Uterus (tissue), 4 donors: ENCODE data around the gene TIMP3. TPM values are rescaled to one million over a fixed set of nuclear protein-coding genes. Genes with fewer than 3 reads are reported as not detected.

Source experiments
- DNase-seq, 2 donors: peaks; one replicate each; pipeline ENCODE4 v3.0.0-alpha.2; 2019 to 2020
- H3K27ac ChIP-seq, 2 donors: fragments of 200-600 bp; sonication (generic); 1 replicate in 1 of 2; 2 replicates in 1 of 2; pipeline ENCODE4 v1.5.1; 2016 to 2018
- H3K27me3 ChIP-seq, 2 donors: fragments of 200-600 bp; sonication (generic); one replicate each; pipeline ENCODE4 v1.5.1; 2018 to 2019; ENCODE audit warnings: control low read depth in 1 of 2
- H3K36me3 ChIP-seq, 2 donors: fragments of 200-600 bp; sonication (generic); one replicate each; pipeline ENCODE4 v1.5.1; 2019; ENCODE audit warnings: control low read depth in 1 of 2
- H3K4me1 ChIP-seq, 2 donors: fragments of 200-600 bp; sonication (generic); one replicate each; pipeline ENCODE4 v1.5.1; 2018 to 2019; ENCODE audit warnings: control low read depth in 1 of 2
- H3K4me3 ChIP-seq, 2 donors: fragments of 200-600 bp; sonication (generic); 1 replicate in 1 of 2; 2 replicates in 1 of 2; pipeline ENCODE4 v1.5.1; 2018 to 2019; ENCODE audit warnings: mild to moderate bottlenecking in 1 of 2
- H3K9me3 ChIP-seq, 2 donors: fragments of 200-600 bp; sonication (generic); one replicate each; pipeline ENCODE4 v1.5.1; 2019; ENCODE audit warnings: control low read depth in 1 of 2
- CTCF ChIP-seq, 4 experiments: fragments of 200-600 bp in 2 of 4; fragments of 450-650 bp in 2 of 4; sonication (generic) in 2 of 4; IDR thresholded peaks; one replicate each; pipeline ENCODE4 v1.5.1; 2016 to 2019; ENCODE audit warnings: antibody characterized with exemption in 4 of 4, mild to moderate bottlenecking in 2 of 4, moderate library complexity in 1 of 4
- POLR2A ChIP-seq, 2 donors: fragments of 450-650 bp; IDR thresholded peaks; one replicate each; pipeline ENCODE4 v1.6.1; 2016; ENCODE audit warnings: antibody characterized with exemption in 2 of 2, mild to moderate bottlenecking in 1 of 2, moderate library complexity in 1 of 2
- intact Hi-C: fragments of 100-400 bp; cut with DNase I; formaldehyde crosslinking; loops from one replicate; pipeline ENCODE4 v1.15.1; 2023; ENCODE audit warnings: low total_unique reads
- total RNA-seq, 4 donors: library from RNA; depleted of rRNA in 3 of 4; stranded (reverse); fragments of >200 nt in 3 of 4; gene quantifications; one replicate each; pipeline versions ENCODE4 v1.1.0 to v1.2.4, GENCODE V29; 2014 to 2023
- donor health status: DM: yes; HTN: yes; CAD: no.

The TIMP3 gene
- total RNA-seq, 4 donors from 2014 or later: 192 to 702 (median 423) TPM

DNA sequence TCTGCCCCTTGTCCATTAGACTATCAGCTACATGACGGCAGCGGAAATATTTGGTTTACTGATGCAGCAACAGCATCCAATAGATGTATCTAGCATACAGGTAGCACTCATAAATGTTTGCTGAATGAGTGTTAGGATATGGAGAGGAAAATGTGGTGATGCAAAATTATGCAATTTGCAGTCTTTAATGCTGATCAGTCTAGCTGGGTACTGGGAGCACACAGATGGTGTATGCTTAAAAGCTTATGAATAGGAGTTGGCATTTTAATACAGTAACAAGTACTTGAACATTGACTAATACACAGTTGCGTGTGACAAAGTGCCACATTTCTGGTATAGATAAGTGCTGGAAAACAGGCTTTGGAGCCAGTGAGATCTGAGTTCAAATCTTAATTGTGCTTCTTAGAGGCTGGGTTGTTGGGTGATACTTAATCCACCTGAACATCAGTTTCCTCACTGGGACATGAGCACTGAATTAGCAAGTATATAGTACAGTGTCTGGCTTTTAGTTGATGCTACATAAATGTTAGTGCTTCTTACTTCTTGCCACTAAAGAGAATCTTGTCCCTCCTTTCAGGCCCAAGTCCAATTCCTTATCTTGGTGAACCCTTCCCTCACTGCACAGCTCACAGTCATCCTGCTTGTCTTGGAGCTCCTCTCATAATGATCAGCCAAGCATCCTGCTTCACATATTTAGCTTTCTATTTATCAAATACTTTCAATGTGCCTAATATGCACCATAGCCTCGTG, 99.6 kb downstream of the TIMP3 start:
- DNase-seq: no peak
- Histone ChIP-seq H3K27me3 (no peaks in the 10 kb centered on the region), H3K9me3 (no peaks in the 10 kb centered on the region), H3K4me1 (no peaks in the 10 kb centered on the region), H3K27ac (no peak overlapping the region), H3K4me3 (no peak overlapping the region), H3K36me3 (no peaks in the 10 kb centered on the region)
- no peak for TF ChIP-seq POLR2A (IDR thresholded peaks at IDR 0.05)
- TF ChIP-seq CTCF (IDR thresholded peaks at IDR 0.05): no peak
- intact Hi-C loops: no loop called here

GRCh38 chr22:32901925-32902324, 100.4 kb downstream of the TIMP3 start:
- Histone ChIP-seq H3K27ac (no peak overlapping the region), H3K4me1 (no peaks in the 10 kb centered on the region), H3K27me3 (no peaks in the 10 kb centered on the region), H3K4me3 (no peak overlapping the region), H3K36me3 (no peaks in the 10 kb centered on the region), H3K9me3 (no peaks in the 10 kb centered on the region)
- no peak for DNase-seq
- TF ChIP-seq POLR2A (IDR thresholded peaks at IDR 0.05) (no peak), CTCF (IDR thresholded peaks at IDR 0.05) (no peak)
- intact Hi-C loops: no loop called here

GRCh38 chr22:32903507-32903906, 102.0 kb downstream of the TIMP3 start:
- Histone ChIP-seq H3K4me1 (no peaks in the 10 kb centered on the region), H3K27ac (no peak overlapping the region), H3K27me3 (no peaks in the 10 kb centered on the region), H3K36me3 (no peaks in the 10 kb centered on the region), H3K4me3 (no peak overlapping the region), H3K9me3 (no peaks in the 10 kb centered on the region)
- no peak for TF ChIP-seq POLR2A (IDR thresholded peaks at IDR 0.05)
- no peak for TF ChIP-seq CTCF (IDR thresholded peaks at IDR 0.05)
- no peak for DNase-seq
- intact Hi-C loops: no loop called here

- Histone ChIP-seq H3K4me1 (no peaks in the 10 kb centered on the region), H3K27me3 (no peaks in the 10 kb centered on the region), H3K9me3 (no peaks in the 10 kb centered on the region), H3K36me3 (no peaks in the 10 kb centered on the region), H3K4me3 (no peak overlapping the region), H3K27ac (no peak overlapping the region)
- TF ChIP-seq CTCF (IDR thresholded peaks at IDR 0.05) (no peak), POLR2A (IDR thresholded peaks at IDR 0.05) (no peak)
- intact Hi-C loops: no loop called here
- DNase-seq: peak; percentile 52 to 69
Observed at GRCh38 chr22:32904044-32904443, 102.5 kb downstream of the TIMP3 start.

GRCh38 chr22:32905400-32905799, 103.9 kb downstream of the TIMP3 start:
- Histone ChIP-seq H3K4me3 (no peak overlapping the region), H3K36me3 (no peaks in the 10 kb centered on the region), H3K9me3 (no peaks in the 10 kb centered on the region), H3K4me1 (no peaks in the 10 kb centered on the region), H3K27ac (no peak overlapping the region), H3K27me3 (no peaks in the 10 kb centered on the region)
- intact Hi-C loops: no loop called here
- DNase-seq: no peak
- TF ChIP-seq CTCF (IDR thresholded peaks at IDR 0.05) (no peak), POLR2A (IDR thresholded peaks at IDR 0.05) (no peak)
